ENCODE results near the gene NNT. TPM values are rescaled to one million over a fixed set of nuclear protein-coding genes. Genes with fewer than 3 reads are reported as not detected.
A peak's percentile ranks its signal among the peaks of the same experiment; 100 is the strongest.

Gene NNT
- total and polyA plus RNA-seq, 2 of the 13 experiments (the other 11 are each of a cell fraction or from before 2014, with no cell fraction given): 21.1 to 58.0 TPM

- no peak for TF ChIP-seq ZBTB49 (CRISPR knock-in tag; IDR thresholded peaks at IDR 0.05; ENCODE audit: borderline replicate concordance)
- TF ChIP-seq CBFB (CRISPR knock-in tag; IDR thresholded peaks at IDR 0.05): no peak
- TF ChIP-seq CHCHD3 (CRISPR knock-in tag; IDR thresholded peaks at IDR 0.05): no peak; the same call in 1 of the 2 replicates
- TF ChIP-seq ZMYM2 (CRISPR knock-in tag; IDR thresholded peaks at IDR 0.05): no peak
- TF ChIP-seq ARHGAP35 (CRISPR knock-in tag; IDR thresholded peaks at IDR 0.05; ENCODE audit: borderline replicate concordance): 0 out of 2 replicates have a peak, but pooled peaks have one; percentile 45
- TF ChIP-seq HMG20A (CRISPR knock-in tag; IDR thresholded peaks at IDR 0.05; ENCODE audit: borderline replicate concordance): no peak
- TF ChIP-seq GZF1 (CRISPR knock-in tag; IDR thresholded peaks at IDR 0.05): no peak
- TF ChIP-seq KAT2B (IDR thresholded peaks at IDR 0.05; ENCODE audit: borderline replicate concordance, low read depth, low read length): no peak
- peak; percentile 69 for TF ChIP-seq SALL1 (CRISPR knock-in tag; IDR thresholded peaks at IDR 0.05)
- no peak for TF ChIP-seq ATF5 (CRISPR knock-in tag; IDR thresholded peaks at IDR 0.05; ENCODE audit: low read depth)
- no peak; the same call in 1 of the 2 replicates for TF ChIP-seq TARDBP (CRISPR knock-in tag; IDR thresholded peaks at IDR 0.05)
- 0 out of 2 replicates have a peak, but pooled peaks have one; percentile 48 for TF ChIP-seq ZNF513 (CRISPR knock-in tag; conservative IDR thresholded peaks at IDR 0.05)
- TF ChIP-seq TBX3 (IDR thresholded peaks at IDR 0.05; ENCODE audit: borderline replicate concordance): no peak
- no peak for TF ChIP-seq TSC22D2 (CRISPR knock-in tag; IDR thresholded peaks at IDR 0.05; ENCODE audit: borderline replicate concordance)
- TF ChIP-seq KLF11 (CRISPR knock-in tag; IDR thresholded peaks at IDR 0.05): no peak
- peak; percentile 42; the same call in 1 of the 2 replicates for TF ChIP-seq HDAC2 (CRISPR knock-in tag; IDR thresholded peaks at IDR 0.05)
- TF ChIP-seq MIER3 (CRISPR knock-in tag; IDR thresholded peaks at IDR 0.05; ENCODE audit: borderline replicate concordance): no peak
- no peak for TF ChIP-seq GATAD2A (CRISPR knock-in tag; IDR thresholded peaks at IDR 0.05)
- TF ChIP-seq ZBTB26 (CRISPR knock-in tag; IDR thresholded peaks at IDR 0.05; ENCODE audit: borderline replicate concordance): no peak
Observed at GRCh38 chr5:43602461-43603343, at the start of gene NNT (continued).

All from HepG2 (cell line).